Glomerular visceral epithelial cell (primary cell): Measurements from ENCODE around the gene TPCN2.
A peak's percentile ranks its signal among the peaks of the same experiment; 100 is the strongest.

Experiments
- DNase-seq: peaks from one replicate; pipeline ENCODE4 v3.0.0-alpha.2; 2016; ENCODE audit errors: extremely low spot score

TPCN2 gene

GRCh38 chr11:69037074-69037473, 11.7 kb upstream of the TPCN2 start:
- no peak for DNase-seq

DNA sequence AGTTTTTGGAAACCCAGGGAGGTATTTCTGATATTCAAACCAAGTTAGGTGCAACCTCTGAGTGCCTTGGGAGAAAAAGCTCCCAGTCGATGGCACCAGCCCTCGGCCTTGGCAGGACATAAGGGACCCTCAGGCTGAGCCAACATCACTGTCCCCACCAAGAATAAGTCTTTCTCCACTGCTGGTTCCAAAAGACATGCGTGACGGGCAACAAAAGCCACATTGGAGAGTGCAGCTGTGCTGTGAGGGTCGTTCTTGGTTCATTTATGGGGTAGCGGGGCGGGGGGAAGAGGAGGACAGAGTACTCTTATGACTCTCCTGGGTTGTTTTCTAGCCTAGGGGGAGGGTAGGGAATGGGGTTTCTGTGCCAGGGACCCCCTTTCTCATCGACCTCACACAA, 11.2 kb upstream of the TPCN2 start:
- DNase-seq, result no peak

DNA sequence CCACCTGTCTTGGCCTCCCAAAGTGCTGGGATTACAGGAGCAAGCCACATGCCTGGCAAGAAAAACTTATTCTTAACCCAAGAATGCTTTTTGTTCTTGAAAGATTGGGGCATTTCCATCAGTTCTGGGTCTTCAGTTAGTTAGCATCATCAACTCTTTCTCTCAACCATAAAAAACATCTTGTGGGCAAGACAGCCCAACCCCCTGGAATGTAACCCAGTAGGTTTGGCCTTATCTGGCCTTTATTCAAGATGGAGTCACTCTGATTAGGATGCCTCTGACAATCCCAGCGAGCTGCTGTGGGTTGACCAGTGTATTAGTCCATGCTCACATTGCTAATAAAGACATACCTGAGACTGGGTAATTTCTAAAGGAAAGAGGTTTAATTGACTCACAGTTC, 9.2 kb upstream of the TPCN2 start:
- DNase-seq, result no peak

- no peak for DNase-seq
Observed at GRCh38 chr11:69040051-69040450, 8.7 kb upstream of the TPCN2 start.

DNA sequence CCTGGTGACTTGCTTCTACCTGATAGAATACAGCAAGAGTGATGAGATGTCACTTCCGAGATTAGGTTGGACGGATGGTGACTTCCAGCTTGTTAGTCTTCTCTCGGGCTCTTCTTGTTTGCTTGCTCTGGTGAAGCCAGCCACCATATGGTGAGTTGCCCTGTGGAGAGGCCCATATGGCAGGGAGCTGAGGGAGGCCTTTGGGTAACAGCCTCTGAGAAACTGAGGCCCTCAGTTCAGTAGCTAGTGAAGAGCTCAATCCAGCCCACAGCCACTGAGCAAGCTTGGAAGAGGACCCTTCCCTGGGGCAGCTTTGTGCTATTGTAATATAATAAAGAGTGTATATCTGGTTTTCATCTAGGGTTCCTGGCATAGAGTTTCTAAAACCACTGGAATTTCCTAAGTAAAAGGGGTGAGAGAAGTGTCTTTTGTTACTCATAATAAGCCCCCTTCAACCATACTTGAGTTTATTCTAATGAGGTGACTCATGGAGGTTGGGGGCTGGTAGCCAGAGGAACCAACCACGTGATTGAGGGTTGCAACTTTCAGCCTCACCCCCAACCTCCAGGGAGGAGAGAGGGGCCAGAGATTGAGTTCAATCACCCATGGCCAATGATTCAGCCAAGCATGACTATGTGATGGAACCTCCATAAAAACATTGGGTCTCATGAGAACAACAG, 8.0 kb upstream of the TPCN2 start:
- DNase-seq, result peak; percentile 87

DNA sequence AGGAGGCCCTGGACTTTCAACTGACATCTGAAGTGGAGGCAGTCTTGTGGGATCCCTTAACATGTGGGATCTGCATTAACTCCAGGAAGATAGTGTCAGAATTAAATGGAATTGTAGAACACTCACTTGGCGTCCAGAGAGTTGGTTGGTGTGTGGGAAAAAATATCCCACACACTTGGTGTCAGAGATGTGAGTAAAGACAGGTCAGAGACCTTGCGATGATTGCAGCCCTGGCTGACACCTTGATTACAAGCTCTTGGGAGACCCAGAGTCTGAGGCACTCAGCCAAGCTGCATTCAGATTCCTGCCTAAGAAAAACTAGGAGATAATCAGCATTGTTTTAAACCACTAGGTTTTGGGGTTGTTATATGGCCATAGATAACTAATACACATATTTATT, 7.2 kb upstream of the TPCN2 start:
- peak; percentile 25 for DNase-seq

DNA sequence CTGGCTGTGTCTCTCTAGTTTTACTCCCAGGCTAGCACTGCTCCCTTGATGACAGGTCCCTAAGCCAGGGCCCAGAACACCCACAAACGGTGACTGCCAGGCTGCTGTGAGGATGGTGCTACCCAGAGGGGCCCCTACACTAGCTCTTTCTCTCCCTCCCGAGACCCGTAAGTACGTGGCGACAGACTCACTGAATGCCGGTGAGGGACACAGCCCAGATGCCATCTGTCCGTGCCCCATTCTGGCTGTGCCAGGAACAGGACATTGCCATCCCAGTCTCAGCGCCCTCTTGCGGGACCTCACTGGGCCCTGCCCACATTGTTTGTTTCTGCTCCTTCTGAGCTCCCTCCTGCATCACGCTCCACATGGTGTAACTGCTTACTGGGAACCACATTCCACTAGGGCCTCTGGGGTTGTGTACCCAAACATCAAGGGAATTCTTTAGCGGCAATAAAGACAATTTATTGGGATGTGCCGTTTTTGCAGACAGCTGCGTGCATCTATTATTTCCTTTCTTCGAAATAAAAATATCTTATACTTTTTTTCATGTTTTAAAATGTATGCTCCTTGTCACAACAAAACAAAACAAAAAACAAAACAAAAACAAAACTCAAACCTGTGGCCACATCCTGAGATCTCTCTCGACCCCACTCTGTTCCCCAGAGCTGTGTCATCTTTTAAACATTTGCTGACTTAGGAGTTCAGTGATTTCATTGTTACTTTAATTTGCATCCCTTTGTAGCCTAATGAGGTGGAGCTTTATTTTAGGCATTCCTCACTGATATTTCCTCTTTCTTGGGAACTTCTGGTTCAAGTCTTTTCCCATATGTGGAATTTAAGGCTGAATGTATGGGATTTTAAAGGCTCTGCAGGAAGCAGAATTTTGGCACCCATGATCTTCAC, 4.4 kb upstream of the TPCN2 start:
- peak; percentile 56 for DNase-seq

DNA sequence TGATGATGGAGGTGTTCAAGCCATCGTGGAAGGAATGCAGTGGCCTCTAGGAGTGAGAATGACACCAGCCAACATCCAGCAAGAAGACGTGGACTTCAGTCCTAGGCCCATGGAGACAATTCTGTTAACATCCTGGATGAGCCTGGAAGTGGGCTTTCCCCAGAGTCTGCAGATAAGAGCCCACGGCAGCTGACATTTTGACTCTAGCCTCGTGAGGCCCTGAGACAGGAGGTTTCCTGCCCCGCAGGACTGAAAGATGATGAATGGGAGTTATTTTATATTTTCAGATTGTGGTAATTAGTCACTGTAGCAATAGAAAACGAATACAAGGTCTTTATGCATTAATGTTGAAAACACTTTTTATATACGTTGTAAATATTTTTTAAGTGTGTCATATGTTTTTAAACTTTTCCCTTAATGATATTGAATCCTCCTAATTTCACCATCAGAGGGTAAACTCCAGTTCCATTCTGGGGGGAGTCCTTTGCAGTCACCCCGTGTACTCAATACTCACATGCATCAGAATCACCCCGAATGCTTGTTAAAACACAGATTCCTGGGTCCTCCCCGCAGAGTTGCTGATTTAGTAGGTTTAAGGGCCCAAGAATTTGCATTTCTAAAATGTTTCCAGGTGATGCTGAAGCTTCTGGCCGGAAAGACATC, 570 bp upstream of the TPCN2 start:
- no peak for DNase-seq

DNA sequence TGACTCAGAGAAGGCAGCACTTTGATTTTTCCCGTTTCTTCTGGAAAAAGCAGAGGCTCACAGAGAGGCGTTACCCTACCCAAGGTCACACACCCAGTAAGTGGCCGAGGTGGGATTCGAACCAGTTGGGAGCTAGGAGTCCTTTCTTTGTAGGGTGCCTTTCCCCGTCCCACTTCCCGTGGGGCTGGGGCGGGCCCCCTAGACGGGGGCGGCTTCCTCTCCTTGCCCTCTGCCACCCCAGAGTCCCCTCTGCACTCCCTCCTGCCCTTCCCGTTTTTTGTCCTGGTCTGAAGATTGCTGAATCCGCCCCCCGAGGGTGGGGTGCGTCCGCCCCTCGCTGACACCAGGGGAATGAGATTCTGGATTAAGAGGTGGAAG, 747 bp downstream of the TPCN2 start:
- DNase-seq, result no peak

GRCh38 chr11:69050592-69051380, 2.1 kb downstream of the TPCN2 start:
- DNase-seq, result no peak

- DNase-seq, result no peak
Observed at GRCh38 chr11:69051381-69052342, 2.9 kb downstream of the TPCN2 start.

DNA sequence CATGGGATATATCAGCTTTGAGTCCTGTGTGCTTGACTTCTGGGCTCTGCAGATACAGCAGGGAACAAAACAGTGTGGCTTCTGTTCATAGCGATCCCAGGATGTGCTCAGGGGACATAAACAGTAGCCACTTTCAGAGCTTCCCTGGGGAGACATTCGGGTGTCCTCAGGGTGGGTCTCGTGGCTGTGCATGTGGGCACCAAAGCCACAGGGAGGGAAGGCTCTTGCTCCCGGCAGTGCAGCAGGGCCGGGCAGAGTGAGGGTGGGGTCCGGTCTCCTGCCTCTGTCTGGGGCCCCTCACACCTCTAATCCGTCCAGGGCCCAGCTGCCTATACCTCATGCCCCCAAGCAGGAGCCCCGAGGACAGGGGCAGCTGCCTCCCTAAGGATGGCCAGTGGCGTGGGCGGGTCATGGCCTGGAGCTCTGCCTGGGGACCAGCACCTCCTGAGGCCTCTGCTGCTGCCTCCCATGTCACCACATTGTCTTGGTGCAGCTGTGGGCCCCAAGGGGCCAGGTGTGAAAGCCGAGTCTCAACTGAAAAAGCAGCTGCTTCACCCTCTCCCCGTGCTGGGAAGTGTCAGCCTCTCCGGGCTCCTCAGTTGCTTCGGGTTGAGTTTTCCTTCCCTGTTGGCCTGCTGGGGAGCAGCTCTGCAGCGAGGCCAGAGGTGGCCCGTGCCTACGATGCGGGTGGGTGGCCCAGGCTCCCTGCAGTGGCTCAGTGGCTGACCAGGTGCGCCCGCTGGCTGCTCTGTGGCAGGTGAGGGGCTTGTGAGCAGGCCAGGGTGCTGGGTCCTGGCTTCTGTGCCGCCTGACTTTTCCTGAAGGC, 3.8 kb downstream of the TPCN2 start:
- DNase-seq, result no peak

DNA sequence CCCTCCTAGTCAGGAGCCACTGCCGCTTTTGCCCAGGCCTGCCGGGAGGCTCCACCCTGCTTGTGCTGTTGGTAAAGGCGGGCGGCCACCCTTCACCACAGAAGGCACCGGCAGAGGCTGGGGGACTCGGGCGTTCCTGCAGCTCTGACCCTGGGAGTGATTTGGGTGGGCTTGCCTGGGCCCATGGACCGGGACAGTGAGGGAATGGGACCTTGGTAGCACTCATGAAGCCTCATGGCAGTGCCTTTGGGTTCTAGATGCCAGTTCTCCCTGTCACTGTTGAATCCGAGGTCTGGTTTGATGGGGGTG, 4.4 kb downstream of the TPCN2 start:
- DNase-seq, result no peak

DNA sequence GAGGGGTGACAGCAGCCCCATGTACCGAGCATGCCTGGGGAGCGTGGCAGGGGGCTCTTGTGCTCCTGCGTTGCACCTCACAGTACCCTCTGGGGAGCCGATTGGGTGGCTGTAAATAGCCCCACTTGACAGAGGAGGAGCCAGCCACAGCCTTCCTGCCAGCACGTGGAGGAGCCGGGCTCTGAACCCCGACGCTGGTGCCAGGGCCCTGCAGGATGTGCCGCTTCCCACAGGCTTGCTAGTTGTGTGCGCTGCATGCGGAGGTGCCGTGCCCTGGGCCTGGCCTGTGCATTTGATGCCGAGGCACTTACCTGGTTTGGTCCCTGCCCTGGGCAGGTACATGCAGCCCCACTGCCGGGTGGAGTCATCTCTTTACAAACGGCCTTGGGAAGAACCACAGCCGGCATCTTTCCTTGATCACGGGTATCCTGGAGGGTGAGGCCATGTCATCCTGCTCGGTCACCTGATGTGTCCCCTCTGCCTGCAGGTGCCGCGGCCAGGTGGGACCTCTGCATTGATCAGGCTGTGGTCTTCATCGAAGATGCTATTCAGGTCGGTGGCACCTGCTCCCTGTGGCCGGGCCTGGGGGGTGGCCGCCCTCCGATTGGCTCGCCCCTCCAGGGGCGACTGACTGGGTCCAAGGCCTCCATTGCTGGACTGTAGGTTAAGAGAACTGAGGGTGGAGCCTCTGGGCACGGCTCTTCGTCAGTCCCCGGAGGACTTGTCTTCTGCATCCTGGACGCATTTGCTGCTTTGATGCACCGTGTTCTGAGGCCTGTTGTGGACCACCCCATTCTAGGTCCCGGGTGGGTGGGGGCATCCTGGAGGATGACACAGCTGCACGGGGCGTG, 5.0 kb downstream of the TPCN2 start:
- no peak for DNase-seq

DNA sequence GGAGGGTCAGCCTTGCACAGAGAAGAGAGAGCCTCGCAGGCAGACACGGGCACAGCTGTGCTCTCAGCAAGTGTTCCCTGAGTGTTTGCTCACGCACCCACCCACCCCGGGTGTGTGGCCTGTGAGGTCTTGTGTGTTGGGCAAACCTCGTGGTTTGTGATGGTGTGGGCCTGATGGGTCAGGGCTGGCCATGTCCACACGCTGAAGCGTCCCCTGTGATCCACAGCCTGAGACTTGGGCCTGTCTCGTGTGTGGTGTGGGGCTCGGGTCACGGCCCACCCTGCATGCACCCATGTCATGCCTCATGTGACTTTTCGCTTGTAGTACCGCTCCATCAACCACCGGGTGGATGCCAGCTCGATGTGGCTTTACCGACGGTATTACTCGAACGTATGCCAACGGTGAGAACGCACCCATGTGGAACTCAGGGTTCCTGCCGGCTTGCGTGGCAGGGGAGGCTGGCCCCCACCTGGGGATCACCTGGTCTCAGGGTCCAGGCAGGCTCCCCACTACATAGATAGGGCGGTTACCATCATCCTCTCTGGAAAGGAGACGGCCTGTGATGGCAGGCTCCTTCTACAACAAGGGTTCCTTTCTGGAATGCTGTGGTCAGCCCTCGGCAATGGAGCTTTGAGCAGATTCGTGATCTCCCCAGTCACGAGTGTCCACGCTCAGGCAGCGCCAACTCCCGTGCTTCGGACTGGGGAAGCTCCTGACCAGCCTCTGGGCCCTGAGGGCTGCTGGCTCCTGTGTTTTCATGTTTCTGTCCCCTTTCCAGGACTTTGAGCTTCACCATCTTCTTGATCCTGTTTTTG, 5.9 kb downstream of the TPCN2 start:
- DNase-seq, result no peak

GRCh38 chr11:69055212-69055586, 6.5 kb downstream of the TPCN2 start:
- no peak for DNase-seq

DNA sequence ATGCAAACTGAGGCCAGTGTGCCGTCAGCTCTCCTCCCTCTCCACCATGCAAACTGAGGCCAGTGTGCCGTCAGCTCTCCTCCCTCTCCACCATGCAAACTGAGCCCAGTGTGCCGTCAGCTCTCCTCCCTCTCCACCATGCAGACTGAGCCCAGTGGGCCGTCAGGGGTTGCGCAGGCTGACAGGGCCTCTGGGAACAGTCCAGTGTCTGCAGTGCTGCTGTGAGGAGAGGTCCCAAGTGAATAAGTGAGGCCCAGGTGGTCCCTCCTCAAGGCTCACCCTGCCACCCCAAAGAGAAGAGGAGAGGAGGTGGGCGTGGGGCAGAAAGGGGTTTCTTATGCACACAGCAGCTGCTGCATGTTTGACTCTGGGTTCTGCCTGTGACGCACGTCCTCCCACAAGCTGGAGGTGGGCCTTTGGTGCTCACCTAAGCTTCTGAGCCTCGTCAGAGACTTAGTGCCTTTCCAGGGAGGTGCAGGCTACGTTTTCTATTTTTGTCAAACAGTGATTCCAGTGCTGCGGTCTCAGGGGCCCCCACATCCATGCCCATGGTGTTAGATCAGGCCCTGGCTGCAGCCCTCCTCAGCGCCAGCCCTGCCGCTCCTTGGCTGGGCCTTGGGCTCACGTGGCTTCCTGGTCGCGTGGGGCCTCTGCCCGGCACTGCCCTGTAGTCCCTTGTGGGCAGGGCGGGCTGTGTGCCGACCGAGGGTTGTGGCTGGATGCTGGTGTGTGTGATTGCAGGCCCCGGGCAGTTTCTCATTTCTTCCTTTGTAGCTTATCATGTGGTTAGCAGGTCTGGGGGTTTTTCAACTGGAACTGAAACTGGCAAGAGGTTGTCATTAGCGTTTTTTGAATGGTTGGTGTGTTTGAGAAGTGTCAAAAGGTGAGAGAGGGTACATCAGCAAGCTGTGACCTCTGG, 7.1 kb downstream of the TPCN2 start:
- no peak for DNase-seq
